ENCODE data around the gene HIRA. TPM values are rescaled to one million over a fixed set of nuclear protein-coding genes. Genes with fewer than 3 reads are reported as not detected.

The HIRA gene
- total RNA-seq, 1 experiment from 2014 or later = 23.8 TPM

- CTCF ChIA-PET = no interaction called here
- Histone ChIP-seq H3K27ac (ENCODE audit: low read length) (no peak overlapping the region), H3K36me3 (ENCODE audit: control insufficient read depth, insufficient read depth, low read length) (peaks cover 3% of the 10 kb centered on the region; the same call in 1 of the 2 replicates), H3K4me1 (ENCODE audit: control insufficient read depth, insufficient read depth, low read length) (no peaks in the 10 kb centered on the region), H3K4me3 (ENCODE audit: low read depth in 2 of 2, low read length in 2 of 2) (no peak overlapping the region), H3K27me3 (ENCODE audit: control insufficient read depth, insufficient read depth, low read length) (no peaks in the 10 kb centered on the region), H3K9me3 (ENCODE audit: control insufficient read depth, insufficient read depth, low read depth, low read length) (no peaks in the 10 kb centered on the region)
- in situ Hi-C loops (cut with HindIII; ENCODE audit: low pct_unique_long_range_greater_than_20kb, low sequenced_read_pairs) = no loop called here
- TF ChIP-seq TCF7L2 (IDR thresholded peaks at IDR 0.05; ENCODE audit: low read depth, low read length) (no peak), CTCF (IDR thresholded peaks at IDR 0.05) (no peak), POLR2AphosphoS5 (IDR thresholded peaks at IDR 0.05; ENCODE audit: low read depth, low read length) (no peak), SIN3A (IDR thresholded peaks at IDR 0.05; ENCODE audit: borderline replicate concordance, insufficient read depth, low read depth, low read length) (no peak), REST (IDR thresholded peaks at IDR 0.05; ENCODE audit: insufficient read depth in 1 of 2, low read depth in 2 of 2, low read length in 1 of 2) (no peak)
- ATAC-seq = no peak
- POLR2A ChIA-PET = no interaction called here
- intact Hi-C loops (cut with micrococcal nuclease; ENCODE audit: unreplicated experiment) = no loop called here
- DNase-seq (ENCODE audit: low read depth, low spot score) = no peak
- BruUV-seq (replicated peaks) = no TSS peak
Measured at GRCh38 chr22:19395276-19395675, 36.3 kb downstream of the HIRA start.

- BruUV-seq (replicated peaks) = no TSS peak
- peaks cover 3% of the 10 kb centered on the region; the same call in 1 of the 2 replicates for H3K36me3 ChIP-seq (ENCODE audit: control insufficient read depth, insufficient read depth, low read length)
Measured at GRCh38 chr22:19394274-19395050, 37.1 kb downstream of the HIRA start.

More at GRCh38 chr22:19394274-19395050, 37.1 kb downstream of the HIRA start:
- Histone ChIP-seq H3K9me3 (ENCODE audit: control insufficient read depth, insufficient read depth, low read depth, low read length) (no peaks in the 10 kb centered on the region), H3K27ac (ENCODE audit: low read length) (no peak overlapping the region), H3K4me1 (ENCODE audit: control insufficient read depth, insufficient read depth, low read length) (no peaks in the 10 kb centered on the region), H3K27me3 (ENCODE audit: control insufficient read depth, insufficient read depth, low read length) (no peaks in the 10 kb centered on the region), H3K4me3 (ENCODE audit: low read depth in 2 of 2, low read length in 2 of 2) (no peak overlapping the region)
- TF ChIP-seq CTCF (IDR thresholded peaks at IDR 0.05) = no peak
- TF ChIP-seq SIN3A (IDR thresholded peaks at IDR 0.05; ENCODE audit: borderline replicate concordance, insufficient read depth, low read depth, low read length) = no peak
- TF ChIP-seq TCF7L2 (IDR thresholded peaks at IDR 0.05; ENCODE audit: low read depth, low read length) = no peak
- TF ChIP-seq POLR2AphosphoS5 (IDR thresholded peaks at IDR 0.05; ENCODE audit: low read depth, low read length) = no peak
- no peak for TF ChIP-seq REST (IDR thresholded peaks at IDR 0.05; ENCODE audit: insufficient read depth in 1 of 2, low read depth in 2 of 2, low read length in 1 of 2)
- ATAC-seq (no peak), DNase-seq (ENCODE audit: low read depth, low spot score) (no peak)
- CTCF ChIA-PET = no interaction called here
- in situ Hi-C loops (cut with HindIII; ENCODE audit: low pct_unique_long_range_greater_than_20kb, low sequenced_read_pairs) = no loop called here
- POLR2A ChIA-PET = no interaction called here
- intact Hi-C loops (cut with micrococcal nuclease; ENCODE audit: unreplicated experiment) = no loop called here
